Measurements from ENCODE around the gene GDF10. TPM values are rescaled to one million over a fixed set of nuclear protein-coding genes. Genes with fewer than 3 reads are reported as not detected.

GDF10 gene
- total and polyA plus RNA-seq, 2 of the 13 experiments (the other 11 are each of a cell fraction or from before 2014, with no cell fraction given) = 0.03 TPM; not detected in 1

DNA sequence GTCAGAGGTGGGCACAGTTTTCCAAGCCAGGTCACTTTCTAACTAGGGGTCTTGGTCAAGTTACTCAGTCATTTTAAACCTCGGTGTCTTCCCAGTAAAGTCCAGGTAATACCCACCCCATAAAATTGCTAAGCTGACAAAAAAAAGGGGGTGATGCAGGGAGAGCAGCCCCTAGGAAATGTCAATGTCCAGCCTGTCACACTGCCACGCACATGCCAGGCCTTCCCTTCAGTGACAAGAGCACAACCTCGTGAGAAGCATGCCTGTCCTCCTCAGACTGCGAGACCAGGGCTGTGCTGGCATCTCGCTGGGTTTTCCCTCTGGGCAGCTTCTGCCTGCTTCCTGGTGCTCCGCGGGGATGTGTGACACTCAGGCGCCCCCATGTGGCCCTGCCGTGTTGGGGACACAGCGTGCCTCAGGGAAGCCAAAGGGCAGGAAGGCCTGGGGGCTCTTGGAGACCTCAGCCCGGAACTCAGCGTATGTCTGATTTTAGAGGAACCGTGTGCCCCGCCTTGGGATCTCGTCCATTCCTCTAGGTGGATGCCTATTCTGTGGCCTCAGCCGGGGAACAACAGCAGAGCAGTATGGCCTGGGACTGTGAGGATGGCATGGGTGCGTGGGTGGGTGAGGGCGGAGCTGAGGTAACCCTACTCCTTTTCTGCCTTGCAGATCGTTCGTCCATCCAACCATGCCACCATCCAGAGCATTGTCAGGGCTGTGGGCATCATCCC lies 12.1 kb downstream of the GDF10 start (continued):
- TF ChIP-seq, protein P1, sequence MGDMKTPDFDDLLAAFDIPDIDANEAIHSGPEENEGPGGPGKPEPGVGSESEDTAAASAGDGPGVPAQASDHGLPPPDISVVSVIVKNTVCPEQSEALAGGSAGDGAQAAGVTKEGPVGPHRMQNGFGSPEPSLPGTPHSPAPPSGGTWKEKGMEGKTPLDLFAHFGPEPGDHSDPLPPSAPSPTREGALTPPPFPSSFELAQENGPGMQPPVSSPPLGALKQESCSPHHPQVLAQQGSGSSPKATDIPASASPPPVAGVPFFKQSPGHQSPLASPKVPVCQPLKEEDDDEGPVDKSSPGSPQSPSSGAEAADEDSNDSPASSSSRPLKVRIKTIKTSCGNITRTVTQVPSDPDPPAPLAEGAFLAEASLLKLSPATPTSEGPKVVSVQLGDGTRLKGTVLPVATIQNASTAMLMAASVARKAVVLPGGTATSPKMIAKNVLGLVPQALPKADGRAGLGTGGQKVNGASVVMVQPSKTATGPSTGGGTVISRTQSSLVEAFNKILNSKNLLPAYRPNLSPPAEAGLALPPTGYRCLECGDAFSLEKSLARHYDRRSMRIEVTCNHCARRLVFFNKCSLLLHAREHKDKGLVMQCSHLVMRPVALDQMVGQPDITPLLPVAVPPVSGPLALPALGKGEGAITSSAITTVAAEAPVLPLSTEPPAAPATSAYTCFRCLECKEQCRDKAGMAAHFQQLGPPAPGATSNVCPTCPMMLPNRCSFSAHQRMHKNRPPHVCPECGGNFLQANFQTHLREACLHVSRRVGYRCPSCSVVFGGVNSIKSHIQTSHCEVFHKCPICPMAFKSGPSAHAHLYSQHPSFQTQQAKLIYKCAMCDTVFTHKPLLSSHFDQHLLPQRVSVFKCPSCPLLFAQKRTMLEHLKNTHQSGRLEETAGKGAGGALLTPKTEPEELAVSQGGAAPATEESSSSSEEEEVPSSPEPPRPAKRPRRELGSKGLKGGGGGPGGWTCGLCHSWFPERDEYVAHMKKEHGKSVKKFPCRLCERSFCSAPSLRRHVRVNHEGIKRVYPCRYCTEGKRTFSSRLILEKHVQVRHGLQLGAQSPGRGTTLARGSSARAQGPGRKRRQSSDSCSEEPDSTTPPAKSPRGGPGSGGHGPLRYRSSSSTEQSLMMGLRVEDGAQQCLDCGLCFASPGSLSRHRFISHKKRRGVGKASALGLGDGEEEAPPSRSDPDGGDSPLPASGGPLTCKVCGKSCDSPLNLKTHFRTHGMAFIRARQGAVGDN (CRISPR knock-in tag; IDR thresholded peaks at IDR 0.05) = peak; percentile 16; the same call in 1 of the 2 replicates
- TF ChIP-seq, protein P2, sequence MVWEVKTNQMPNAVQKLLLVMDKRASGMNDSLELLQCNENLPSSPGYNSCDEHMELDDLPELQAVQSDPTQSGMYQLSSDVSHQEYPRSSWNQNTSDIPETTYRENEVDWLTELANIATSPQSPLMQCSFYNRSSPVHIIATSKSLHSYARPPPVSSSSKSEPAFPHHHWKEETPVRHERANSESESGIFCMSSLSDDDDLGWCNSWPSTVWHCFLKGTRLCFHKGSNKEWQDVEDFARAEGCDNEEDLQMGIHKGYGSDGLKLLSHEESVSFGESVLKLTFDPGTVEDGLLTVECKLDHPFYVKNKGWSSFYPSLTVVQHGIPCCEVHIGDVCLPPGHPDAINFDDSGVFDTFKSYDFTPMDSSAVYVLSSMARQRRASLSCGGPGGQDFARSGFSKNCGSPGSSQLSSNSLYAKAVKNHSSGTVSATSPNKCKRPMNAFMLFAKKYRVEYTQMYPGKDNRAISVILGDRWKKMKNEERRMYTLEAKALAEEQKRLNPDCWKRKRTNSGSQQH (CRISPR knock-in tag; IDR thresholded peaks at IDR 0.05; ENCODE audit: low read depth) = no peak
- TF ChIP-seq MZF1 (CRISPR knock-in tag; IDR thresholded peaks at IDR 0.05; ENCODE audit: borderline replicate concordance) = no peak
- no peak for TF ChIP-seq ZNF775 (CRISPR knock-in tag; IDR thresholded peaks at IDR 0.05; ENCODE audit: borderline replicate concordance)
- no peak for TF ChIP-seq SMARCC2 (IDR thresholded peaks at IDR 0.05)
- TF ChIP-seq ZNF567 (CRISPR knock-in tag; IDR thresholded peaks at IDR 0.05; ENCODE audit: borderline replicate concordance) = 0 out of 2 replicates have a peak, but pooled peaks have one; percentile 21
- TF ChIP-seq, protein P3, sequence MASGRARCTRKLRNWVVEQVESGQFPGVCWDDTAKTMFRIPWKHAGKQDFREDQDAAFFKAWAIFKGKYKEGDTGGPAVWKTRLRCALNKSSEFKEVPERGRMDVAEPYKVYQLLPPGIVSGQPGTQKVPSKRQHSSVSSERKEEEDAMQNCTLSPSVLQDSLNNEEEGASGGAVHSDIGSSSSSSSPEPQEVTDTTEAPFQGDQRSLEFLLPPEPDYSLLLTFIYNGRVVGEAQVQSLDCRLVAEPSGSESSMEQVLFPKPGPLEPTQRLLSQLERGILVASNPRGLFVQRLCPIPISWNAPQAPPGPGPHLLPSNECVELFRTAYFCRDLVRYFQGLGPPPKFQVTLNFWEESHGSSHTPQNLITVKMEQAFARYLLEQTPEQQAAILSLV (CRISPR knock-in tag; IDR thresholded peaks at IDR 0.05; ENCODE audit: borderline replicate concordance) = 0 out of 2 replicates have a peak, but pooled peaks have one; percentile 34
- no peak for TF ChIP-seq RFXANK (CRISPR knock-in tag; IDR thresholded peaks at IDR 0.05)
- TF ChIP-seq ZNF879 (CRISPR knock-in tag; IDR thresholded peaks at IDR 0.05) = no peak
- no peak for TF ChIP-seq JDP2 (CRISPR knock-in tag; IDR thresholded peaks at IDR 0.05; ENCODE audit: borderline replicate concordance)
- TF ChIP-seq ZNF572 (CRISPR knock-in tag; IDR thresholded peaks at IDR 0.05) = 0 out of 2 replicates have a peak, but pooled peaks have one; percentile 50
- no peak for TF ChIP-seq ZNF772 (CRISPR knock-in tag; IDR thresholded peaks at IDR 0.05)
- TF ChIP-seq NFIC (IDR thresholded peaks at IDR 0.05; ENCODE audit: low read length) = no peak
- TF ChIP-seq SYNCRIP (IDR thresholded peaks at IDR 0.05; ENCODE audit: insufficient read depth, low read depth, low read length) = no peak
- TF ChIP-seq ZMAT3 (CRISPR knock-in tag; conservative IDR thresholded peaks at IDR 0.05) = no peak
- peak; percentile 68; the same call in 1 of the 2 replicates for TF ChIP-seq KDM2A (CRISPR knock-in tag; IDR thresholded peaks at IDR 0.05; ENCODE audit: borderline replicate concordance, low read depth)
- TF ChIP-seq, protein P4, sequence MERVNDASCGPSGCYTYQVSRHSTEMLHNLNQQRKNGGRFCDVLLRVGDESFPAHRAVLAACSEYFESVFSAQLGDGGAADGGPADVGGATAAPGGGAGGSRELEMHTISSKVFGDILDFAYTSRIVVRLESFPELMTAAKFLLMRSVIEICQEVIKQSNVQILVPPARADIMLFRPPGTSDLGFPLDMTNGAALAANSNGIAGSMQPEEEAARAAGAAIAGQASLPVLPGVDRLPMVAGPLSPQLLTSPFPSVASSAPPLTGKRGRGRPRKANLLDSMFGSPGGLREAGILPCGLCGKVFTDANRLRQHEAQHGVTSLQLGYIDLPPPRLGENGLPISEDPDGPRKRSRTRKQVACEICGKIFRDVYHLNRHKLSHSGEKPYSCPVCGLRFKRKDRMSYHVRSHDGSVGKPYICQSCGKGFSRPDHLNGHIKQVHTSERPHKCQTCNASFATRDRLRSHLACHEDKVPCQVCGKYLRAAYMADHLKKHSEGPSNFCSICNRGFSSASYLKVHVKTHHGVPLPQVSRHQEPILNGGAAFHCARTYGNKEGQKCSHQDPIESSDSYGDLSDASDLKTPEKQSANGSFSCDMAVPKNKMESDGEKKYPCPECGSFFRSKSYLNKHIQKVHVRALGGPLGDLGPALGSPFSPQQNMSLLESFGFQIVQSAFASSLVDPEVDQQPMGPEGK (CRISPR knock-in tag; IDR thresholded peaks at IDR 0.05) = 0 out of 2 replicates have a peak, but pooled peaks have one; percentile 11
- no peak for TF ChIP-seq EEA1 (CRISPR knock-in tag; IDR thresholded peaks at IDR 0.05; ENCODE audit: borderline replicate concordance)
- TF ChIP-seq RAD21 (CRISPR knock-in tag; IDR thresholded peaks at IDR 0.05) = peak; percentile 90

Data from HepG2 (cell line).